T-cell (primary cell): Measurements from ENCODE around the gene SPATS1. TPM values are rescaled to one million over a fixed set of nuclear protein-coding genes. Genes with fewer than 3 reads are reported as not detected.

Source experiments
- ATAC-seq, 4 experiments: fragments of 200-7000 bp in 3 of 4; fragments of 150-1000 bp in 1 of 4; cut with Tn5 transposase; replicated peaks in 1 of 4; 1 replicate in 3 of 4; 2 replicates in 1 of 4; pipeline ENCODE4 v1.10.0; 2021; ENCODE audit warnings: moderate library complexity in 3 of 4, mild to moderate bottlenecking in 2 of 4, moderate number of reproducible peaks in 1 of 4
- CTCF ChIA-PET, 2 donors: fragments of 300-600 bp; sonication (Branson Sonifier 250); formaldehyde crosslinking; loops; one replicate each; lab custom pipeline; 2022; ENCODE audit warnings: antibody characterized with exemption in 2 of 2; lab: Charles Lee
- POLR2A ChIA-PET, 2 donors: fragments of 300-600 bp; sonication (Branson Sonifier 250); formaldehyde crosslinking; loops; one replicate each; lab custom pipeline; 2022; ENCODE audit warnings: antibody characterized with exemption in 2 of 2; lab: Charles Lee
- DNase-seq, 35 experiments: peaks; one replicate each; pipeline versions ENCODE4 v3.0.0 to v3.0.0-alpha.2; 2013 to 2023
- H3K27ac ChIP-seq: one replicate; pipeline ENCODE4 v1.5.1; 2013; ENCODE audit warnings: low read length
- H3K27me3 ChIP-seq, 2 experiments: replicated peaks in 1 of 2; 1 replicate in 1 of 2; 2 replicates in 1 of 2; pipeline versions ENCODE4 v1.6.1 to v1.7.0; 2013; ENCODE audit warnings: low read length in 1 of 2, mixed read lengths in 1 of 2; ENCODE audit not compliant: control insufficient read depth in 2 of 2, insufficient read depth in 2 of 2; ENCODE audit errors: extremely low read depth in 1 of 2
- H3K36me3 ChIP-seq, 2 donors: 1 replicate in 1 of 2; 2 replicates in 1 of 2; pipeline versions ENCODE4 v1.6.1 to v1.7.0; 2013; ENCODE audit warnings: low read length in 1 of 2; ENCODE audit not compliant: control insufficient read depth in 2 of 2, insufficient read depth in 1 of 2; ENCODE audit errors: extremely low read depth in 1 of 2
- H3K4me1 ChIP-seq, 2 experiments: 1 replicate in 1 of 2; 2 replicates in 1 of 2; pipeline versions ENCODE4 v1.6.1 to v1.7.0; 2013; ENCODE audit warnings: low read length in 2 of 2, mixed read lengths in 1 of 2; ENCODE audit not compliant: insufficient read depth in 2 of 2, control insufficient read depth in 1 of 2; ENCODE audit errors: extremely low read depth in 1 of 2
- H3K4me3 ChIP-seq, 2 donors: 1 replicate in 1 of 2; 2 replicates in 1 of 2; pipeline versions ENCODE4 v1.5.1 to v1.7.0; 2013; ENCODE audit warnings: mild to moderate bottlenecking in 2 of 2, low read length in 1 of 2, moderate library complexity in 1 of 2; ENCODE audit not compliant: control insufficient read depth in 1 of 2; ENCODE audit errors: extremely low read depth in 1 of 2
- H3K9me3 ChIP-seq: 2 replicates; pipeline ENCODE4 v1.7.0; 2013
- H3K27ac Mint-ChIP-seq, 2 donors: one replicate each; pipeline ENCODE4 v1.8.0; 2020 to 2021; ENCODE audit warnings: mild to moderate bottlenecking in 2 of 2, mixed read lengths in 2 of 2
- H3K27me3 Mint-ChIP-seq, 2 donors: one replicate each; pipeline ENCODE4 v1.8.0; 2021 to 2022; ENCODE audit warnings: mixed read lengths in 2 of 2
- H3K36me3 Mint-ChIP-seq: one replicate; pipeline ENCODE4 v1.8.0; 2021; ENCODE audit warnings: mixed read lengths
- H3K4me1 Mint-ChIP-seq, 3 donors: one replicate each; pipeline ENCODE4 v1.8.0; 2020 to 2022; ENCODE audit warnings: mixed read lengths in 3 of 3, mild to moderate bottlenecking in 1 of 3
- H3K4me3 Mint-ChIP-seq, 3 donors: one replicate each; pipeline ENCODE4 v1.8.0; 2020 to 2022; ENCODE audit warnings: mild to moderate bottlenecking in 3 of 3, mixed read lengths in 3 of 3, moderate library complexity in 3 of 3
- H3K9me3 Mint-ChIP-seq, 3 donors: one replicate each; pipeline ENCODE4 v1.8.0; 2020 to 2022; ENCODE audit warnings: mixed read lengths in 3 of 3
- WGBS: methylation state at CpG from one replicate; pipeline ENCODE4 v1.1.5; 2013; ENCODE audit warnings: missing lambda C conversion rate; ENCODE audit not compliant: insufficient coverage; 5-methylcytosine and 5-hydroxymethylcytosine counted together
- total RNA-seq, 35 experiments: library from RNA in 6 of 35; stranded (reverse) in 6 of 35; fragments of 120-200 nt in 1 of 35; gene quantifications; one replicate each; pipeline versions ENCODE4 v1.2.1 to v1.2.4 and lab custom pipeline; 2013 to 2026

SPATS1 gene, protein sequence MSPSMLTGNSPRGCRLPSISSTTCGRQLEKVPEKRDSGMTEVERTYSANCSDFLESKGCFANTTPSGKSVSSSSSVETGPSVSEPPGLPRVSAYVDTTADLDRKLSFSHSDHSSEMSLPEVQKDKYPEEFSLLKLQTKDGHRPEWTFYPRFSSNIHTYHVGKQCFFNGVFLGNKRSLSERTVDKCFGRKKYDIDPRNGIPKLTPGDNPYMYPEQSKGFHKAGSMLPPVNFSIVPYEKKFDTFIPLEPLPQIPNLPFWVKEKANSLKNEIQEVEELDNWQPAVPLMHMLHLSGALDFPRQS
- total RNA-seq (not detected), total RNA-seq (lab: John Stamatoyannopoulos, UW) (0 to 0.08 (median 0) reads per million in 29 experiments)
- not detected for total RNA-seq (2013)

DNA sequence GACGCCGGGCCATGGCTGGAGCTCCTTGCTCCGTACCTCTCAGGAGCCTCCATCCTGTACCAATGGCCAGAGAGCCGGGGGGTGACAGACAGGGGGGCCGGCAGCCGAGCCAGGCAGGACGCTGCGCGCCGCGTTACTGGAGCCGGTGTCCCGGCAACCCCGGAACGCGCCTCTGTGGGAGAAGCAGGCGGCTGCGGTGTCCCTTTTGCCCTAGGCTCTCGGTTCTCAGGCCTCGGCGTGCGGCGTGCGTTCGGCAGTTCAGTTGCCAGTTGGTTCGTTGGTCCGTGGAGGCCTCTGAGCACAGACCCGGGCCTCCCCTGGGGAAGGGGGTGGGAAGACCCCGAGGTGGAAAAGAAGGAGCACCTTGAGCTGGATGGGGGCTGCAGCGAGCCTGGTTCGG lies at the start of gene SPATS1:
SPATS1 (plus strand) TSS at position 162 of the 400 bp plus-strand sequence. CDS start 446 bp downstream, outside the sequence.
- no peaks in the 10 kb centered on the region for H3K36me3 ChIP-seq
- no peaks in the 10 kb centered on the region for H3K36me3 Mint-ChIP-seq
- H3K9me3 ChIP-seq: no peaks in the 10 kb centered on the region
- H3K4me1 Mint-ChIP-seq: peaks cover 0 to 2% (median 2%) of the 10 kb centered on the region in 3 donors
- ATAC-seq (no peak), DNase-seq (no peak)
- H3K27ac ChIP-seq: no peak within 1 kb of the TSS
- H3K4me3 ChIP-seq: no peak within 1 kb of the TSS
- peaks cover 0 to 5% of the 10 kb centered on the region in 2 experiments for H3K4me1 ChIP-seq
- H3K27me3 ChIP-seq: peaks cover 9 to 48% of the 10 kb centered on the region in 2 experiments
- POLR2A ChIA-PET: no interaction called here
- H3K27ac Mint-ChIP-seq: no peak within 1 kb of the TSS
- CTCF ChIA-PET: no interaction called here
- WGBS: 6% methylated on average over 31 of the region's 31 CpGs
- no peaks in the 10 kb centered on the region for H3K9me3 Mint-ChIP-seq
- H3K27me3 Mint-ChIP-seq: peaks cover 39 to 42% of the 10 kb centered on the region in 2 donors
- no peak within 1 kb of the TSS for H3K4me3 Mint-ChIP-seq

DNA sequence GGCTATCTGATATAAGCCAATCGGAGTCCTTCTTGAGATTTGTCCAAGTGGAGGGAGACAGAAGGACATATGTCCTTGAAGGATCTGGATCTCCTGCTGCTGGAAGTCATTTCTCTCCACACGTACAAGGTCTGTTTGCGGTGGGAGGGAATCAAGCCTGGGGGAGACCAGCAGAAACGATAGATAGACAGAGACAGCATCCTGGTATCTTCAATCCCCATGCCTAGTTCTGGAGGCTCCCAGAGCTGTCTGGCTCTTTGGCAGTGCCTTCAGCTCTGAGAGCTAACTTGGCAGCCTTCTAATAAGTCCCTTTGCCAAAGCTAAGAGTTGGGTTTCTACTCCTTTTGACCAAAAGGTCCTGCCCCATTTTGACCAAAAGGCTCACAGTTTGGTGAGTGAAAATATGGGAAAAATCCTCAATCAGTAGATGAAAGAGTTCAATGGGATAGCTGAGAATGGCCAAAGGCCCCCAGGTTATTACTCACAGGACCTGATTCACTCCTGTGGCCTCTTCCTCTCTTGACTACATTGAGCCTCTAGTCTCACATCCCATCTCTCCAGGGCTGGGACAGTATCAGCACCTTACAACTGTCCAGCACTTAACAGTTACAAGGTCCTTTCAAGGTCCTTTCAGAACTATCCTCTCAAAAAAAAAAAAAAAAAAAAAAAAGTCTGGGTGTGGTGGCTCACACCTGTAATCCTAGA lies 49.6 kb upstream of the SPATS1 start:
- Histone ChIP-seq H3K27ac (no peak overlapping the region), H3K9me3 (no peaks in the 10 kb centered on the region), H3K4me1 (peaks cover 3 to 11% of the 10 kb centered on the region in 2 experiments), H3K4me3 (no peak overlapping the region), H3K27me3 (peaks cover 15 to 87% of the 10 kb centered on the region in 2 experiments), H3K36me3 (no peaks in the 10 kb centered on the region)
- Mint-ChIP-seq H3K9me3 (no peaks in the 10 kb centered on the region), H3K36me3 (no peaks in the 10 kb centered on the region), H3K4me3 (no peak overlapping the region), H3K27me3 (peaks cover 72 to 77% of the 10 kb centered on the region in 2 donors), H3K27ac (no peak overlapping the region), H3K4me1 (peaks cover 10 to 11% (median 10%) of the 10 kb centered on the region in 3 donors)
- ChIA-PET POLR2A (no interaction called here), CTCF (interaction anchor here in 1 of 2 donors (0.7 kb wide), 1 partner anchor 19 kb away, joined by 6 read pairs; no protein-coding TSS in a partner anchor)
- ATAC-seq: no peak
- WGBS: 82% methylated on average over 4 of the region's 4 CpGs
- DNase-seq: no peak

DNA sequence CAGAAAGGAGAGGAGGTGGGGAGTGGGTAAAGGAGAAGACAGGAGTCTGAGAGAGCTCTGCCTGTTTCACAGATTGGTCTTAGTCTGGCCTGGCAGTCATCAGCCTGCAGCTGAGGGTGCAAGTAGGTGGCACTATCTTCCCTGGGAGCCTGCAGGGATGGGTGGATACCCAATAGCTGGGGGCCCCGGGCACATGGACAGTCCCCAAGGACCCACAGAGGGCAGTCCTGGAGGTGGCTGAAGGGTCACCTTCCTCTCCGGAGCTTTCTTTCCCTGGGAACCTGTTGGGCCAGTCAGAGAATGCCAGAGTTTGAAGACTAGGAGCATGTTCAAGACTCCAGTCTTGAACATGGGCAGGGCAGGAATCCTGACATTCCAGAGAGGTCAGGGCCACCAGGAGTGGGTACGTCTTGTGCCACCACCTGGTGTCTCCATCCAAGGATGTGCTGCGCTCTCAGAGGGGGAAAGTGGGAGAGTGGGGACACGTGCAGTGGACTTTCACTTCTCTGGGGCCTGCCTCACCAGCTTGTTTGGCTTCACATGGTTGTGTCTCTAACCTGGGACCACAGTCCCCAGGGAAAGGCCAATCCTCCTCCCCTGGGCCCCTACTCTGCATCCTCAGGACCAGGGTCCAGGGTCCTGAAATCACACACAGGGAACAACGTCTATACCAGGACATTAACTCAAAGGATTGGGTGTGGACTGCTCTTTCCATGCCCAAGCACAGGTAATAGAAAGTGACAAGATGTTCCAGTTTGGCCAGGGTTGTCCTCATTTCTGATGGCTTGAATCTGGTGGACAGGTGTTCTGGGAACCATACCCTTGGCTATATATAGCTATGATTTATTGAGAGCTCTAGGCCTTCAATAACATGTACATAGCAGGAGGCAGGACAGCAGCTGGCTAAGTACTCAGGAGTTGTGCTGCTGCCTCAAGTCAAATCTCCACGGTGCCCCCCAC lies 47.3 kb upstream of the SPATS1 start:
- Histone ChIP-seq H3K4me1 (peaks cover 3 to 15% of the 10 kb centered on the region in 2 experiments), H3K4me3 (no peak overlapping the region), H3K27me3 (peaks cover 15 to 74% of the 10 kb centered on the region in 2 experiments), H3K27ac (no peak overlapping the region), H3K36me3 (no peaks in the 10 kb centered on the region), H3K9me3 (no peaks in the 10 kb centered on the region)
- Mint-ChIP-seq H3K36me3 (peaks cover 4% of the 10 kb centered on the region), H3K9me3 (no peaks in the 10 kb centered on the region), H3K4me1 (peaks cover 11 to 14% (median 13%) of the 10 kb centered on the region in 3 donors), H3K27me3 (peaks cover 57 to 68% of the 10 kb centered on the region in 2 donors), H3K27ac (no peak overlapping the region), H3K4me3 (peak overlapping the region in 1 of 3 donors; percentile 1)
- POLR2A ChIA-PET: interaction anchor here in 1 of 2 donors (0.6 kb wide), 1 partner anchor 47 kb away, joined by 4 read pairs; no protein-coding TSS in a partner anchor
- 70% methylated on average over 3 of the region's 7 CpGs for WGBS
- ATAC-seq: no peak
- CTCF ChIA-PET: interaction anchor here (0.6 to 0.8 kb wide), 2 partner anchors 10 to 13 kb away, joined by 3 to 4 read pairs; no protein-coding TSS in a partner anchor
- DNase-seq: no peak

DNA sequence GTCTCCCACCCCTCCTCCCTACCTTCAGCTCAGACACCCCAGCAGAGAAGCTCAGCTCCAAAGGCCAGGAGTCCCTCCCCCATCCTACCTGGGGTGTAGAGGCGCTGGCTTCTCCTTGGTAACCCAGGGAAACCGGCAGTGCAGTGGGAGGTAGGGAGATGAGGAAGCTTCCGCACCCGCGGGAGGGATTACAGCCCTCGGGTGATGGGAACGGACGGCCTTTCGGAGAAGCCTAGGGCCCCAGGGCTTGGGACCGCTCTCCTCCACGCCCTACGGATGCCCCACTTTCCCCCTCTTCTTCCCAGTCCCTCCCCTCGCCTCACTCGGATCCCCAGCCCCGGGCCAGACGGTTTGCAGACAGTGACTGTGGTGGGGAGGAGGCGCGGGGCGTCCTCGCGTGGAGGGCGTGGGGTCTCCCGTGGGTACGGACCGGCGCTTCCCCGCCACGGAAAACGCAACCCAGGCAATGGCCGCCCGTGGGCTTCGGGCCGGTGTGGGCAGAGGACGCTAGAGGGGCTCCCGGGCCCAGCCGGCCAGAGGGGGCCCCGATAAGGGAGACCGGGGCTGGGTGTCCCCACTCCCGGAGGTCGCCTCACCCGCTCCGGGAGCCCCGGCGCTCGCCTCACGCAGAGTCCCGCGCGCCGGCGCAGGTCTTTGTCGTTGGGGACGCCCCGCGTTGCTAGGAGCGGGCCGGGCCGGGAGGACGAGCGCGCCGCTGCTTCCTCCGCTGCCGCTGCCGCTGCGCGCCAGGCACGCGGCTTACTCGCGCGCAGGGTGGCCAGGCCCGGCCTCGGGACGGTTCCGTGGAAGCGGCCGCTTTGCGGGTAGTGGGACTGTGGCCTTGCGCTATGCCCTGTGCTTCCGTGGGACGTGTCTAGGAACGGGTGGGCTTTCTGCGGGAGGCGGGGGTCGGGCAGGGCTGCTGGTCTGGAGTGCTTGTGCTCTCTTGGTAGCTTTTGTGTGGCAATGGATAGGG lies 45.1 kb upstream of the SPATS1 start:
- H3K36me3 Mint-ChIP-seq: peaks cover 22% of the 10 kb centered on the region
- H3K4me3 ChIP-seq: peak overlapping the region; percentile 30 to 58
- H3K4me1 ChIP-seq: peaks cover 3 to 15% of the 10 kb centered on the region in 2 experiments
- H3K27me3 Mint-ChIP-seq: peaks cover 37 to 47% of the 10 kb centered on the region in 2 donors
- H3K9me3 Mint-ChIP-seq: no peaks in the 10 kb centered on the region
- peak; percentile 81 to 88 (median 87) for ATAC-seq
- 1% methylated on average over 67 of the region's 86 CpGs for WGBS
- no peaks in the 10 kb centered on the region for H3K9me3 ChIP-seq
- no peak overlapping the region for H3K27ac ChIP-seq
- H3K27me3 ChIP-seq: peaks cover 13 to 53% of the 10 kb centered on the region in 2 experiments
- peak overlapping the region; percentile 47 to 64 (median 47) for H3K4me3 Mint-ChIP-seq
- POLR2A ChIA-PET: interaction anchor here in 1 of 2 donors (0.6 kb wide), 1 partner anchor 10 kb away, joined by 3 read pairs; no protein-coding TSS in a partner anchor
- peaks cover 9 to 15% of the 10 kb centered on the region in 2 donors for H3K36me3 ChIP-seq
- CTCF ChIA-PET: no interaction called here
- peaks cover 11 to 14% (median 13%) of the 10 kb centered on the region in 3 donors for H3K4me1 Mint-ChIP-seq
- no peak overlapping the region for H3K27ac Mint-ChIP-seq
- DNase-seq: peak in 33 of 35 experiments; percentile 16 to 70 (median 49)

DNA sequence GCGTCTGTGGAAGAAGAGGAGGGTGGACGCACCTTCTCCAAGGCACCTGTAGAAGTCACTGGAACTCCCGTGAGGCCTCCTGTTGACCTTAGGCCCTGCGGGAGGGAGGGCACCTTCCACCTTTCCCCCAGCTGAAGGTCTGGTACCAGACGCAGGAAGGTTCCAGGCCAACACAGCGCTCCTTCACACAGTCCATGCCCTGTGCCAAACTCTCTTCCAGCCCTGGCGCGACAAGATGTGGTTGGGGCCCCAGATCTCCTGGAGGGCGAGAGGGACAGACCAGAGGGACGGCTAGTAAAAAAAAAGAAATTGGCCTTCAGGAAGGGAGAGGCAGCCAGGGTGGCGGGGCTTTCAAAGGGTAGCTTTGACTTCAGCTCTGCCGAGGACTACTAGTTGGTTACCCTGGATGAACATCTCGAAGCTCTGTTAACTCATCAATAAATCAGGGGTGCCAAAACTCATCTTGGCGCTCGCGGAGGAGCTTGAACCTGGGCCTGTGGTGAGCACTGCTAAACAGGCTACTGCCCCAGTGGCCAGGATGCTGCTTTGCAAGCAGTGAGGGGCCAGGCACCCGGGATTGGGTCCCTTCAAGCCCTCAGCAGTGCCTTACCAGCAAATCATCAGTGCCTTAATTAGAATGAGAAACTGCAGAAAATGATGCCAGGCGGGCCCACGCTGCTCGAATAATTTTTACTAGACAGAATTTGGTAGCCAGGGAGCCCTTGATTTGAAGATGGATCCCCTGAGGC lies 44.2 kb upstream of the SPATS1 start:
- Mint-ChIP-seq H3K27ac (no peak overlapping the region), H3K4me3 (peak overlapping the region; percentile 46 to 64 (median 47)), H3K9me3 (no peaks in the 10 kb centered on the region), H3K27me3 (peaks cover 32 to 42% of the 10 kb centered on the region in 2 donors), H3K4me1 (peaks cover 11 to 14% (median 13%) of the 10 kb centered on the region in 3 donors), H3K36me3 (peaks cover 24% of the 10 kb centered on the region)
- peaks cover 3 to 15% of the 10 kb centered on the region in 2 experiments for H3K4me1 ChIP-seq
- H3K27me3 ChIP-seq: peaks cover 8 to 46% of the 10 kb centered on the region in 2 experiments
- 75% methylated on average over 18 of the region's 20 CpGs for WGBS
- CTCF ChIA-PET: no interaction called here
- DNase-seq (no peak), ATAC-seq (no peak)
- H3K36me3 ChIP-seq: peaks cover 12 to 24% of the 10 kb centered on the region in 2 donors
- no peak overlapping the region for H3K27ac ChIP-seq
- no peak overlapping the region for H3K4me3 ChIP-seq
- no peaks in the 10 kb centered on the region for H3K9me3 ChIP-seq
- POLR2A ChIA-PET: no interaction called here
